GM19240 (cell line): ENCODE data around the gene RPS19.
"Not testable (repeated sequence)": the region's sequence is repeated elsewhere in the genome, so short reads cannot be mapped to it uniquely, and the experiment has no call there.

Experiments used
- DNase-seq: peaks from one replicate; pipeline ENCODE4 v3.0.0; 2011; ENCODE audit warnings: low spot score; ENCODE audit not compliant: insufficient read length

Gene RPS19

GRCh38 chr19:41860419-41861115, 512 bp downstream of the RPS19 start:
- no peak for DNase-seq

- DNase-seq, result no peak
These were observed 1.2 kb downstream of the RPS19 start for GRCh38 chr19:41861116-41861768.

- no peak for DNase-seq
These were observed 1.8 kb downstream of the RPS19 start for GRCh38 chr19:41861846-41862245.

GRCh38 chr19:41862445-41862986, 2.5 kb downstream of the RPS19 start:
- DNase-seq, result no peak

- no peak for DNase-seq
These were observed 3.3 kb downstream of the RPS19 start for GRCh38 chr19:41863209-41863931.

- DNase-seq, result no peak
These were observed 4.3 kb downstream of the RPS19 start for GRCh38 chr19:41864374-41864773.

DNA sequence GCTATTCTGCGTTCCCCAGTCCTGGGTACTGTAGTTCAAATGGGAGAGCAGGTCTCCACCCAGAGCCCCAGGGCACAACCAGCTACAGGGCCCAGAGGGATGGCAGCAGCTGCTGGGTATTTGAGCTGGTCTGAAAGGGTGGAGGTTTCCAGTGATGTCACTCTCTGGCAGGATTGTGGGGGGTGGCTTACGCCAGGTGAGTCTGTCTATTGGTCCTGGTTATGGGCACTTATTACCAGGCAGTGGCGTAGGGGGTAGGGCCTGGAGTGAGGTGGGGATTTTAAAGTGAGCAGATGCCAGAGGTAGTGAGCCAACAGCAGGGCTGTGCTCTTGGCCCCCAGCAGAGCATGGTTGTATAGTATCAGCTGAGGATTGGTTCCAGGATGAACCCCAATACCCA, 6.2 kb downstream of the RPS19 start:
- DNase-seq, result no peak

GRCh38 chr19:41868120-41868988, 8.3 kb downstream of the RPS19 start:
- no peak for DNase-seq

DNA sequence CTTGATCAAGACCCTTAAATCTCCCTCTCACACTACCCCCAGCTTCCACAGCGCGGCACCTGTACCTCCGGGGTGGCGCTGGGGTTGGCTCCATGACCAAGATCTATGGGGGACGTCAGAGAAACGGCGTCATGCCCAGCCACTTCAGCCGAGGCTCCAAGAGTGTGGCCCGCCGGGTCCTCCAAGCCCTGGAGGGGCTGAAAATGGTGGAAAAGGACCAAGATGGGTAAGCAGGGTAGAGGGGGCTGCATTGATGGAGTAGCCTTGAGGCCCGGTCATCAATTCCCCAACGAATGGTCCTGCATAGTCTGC, 8.9 kb downstream of the RPS19 start:
- DNase-seq, result no peak

- no peak for DNase-seq
These were observed 9.4 kb downstream of the RPS19 start for GRCh38 chr19:41869374-41869955.

DNA sequence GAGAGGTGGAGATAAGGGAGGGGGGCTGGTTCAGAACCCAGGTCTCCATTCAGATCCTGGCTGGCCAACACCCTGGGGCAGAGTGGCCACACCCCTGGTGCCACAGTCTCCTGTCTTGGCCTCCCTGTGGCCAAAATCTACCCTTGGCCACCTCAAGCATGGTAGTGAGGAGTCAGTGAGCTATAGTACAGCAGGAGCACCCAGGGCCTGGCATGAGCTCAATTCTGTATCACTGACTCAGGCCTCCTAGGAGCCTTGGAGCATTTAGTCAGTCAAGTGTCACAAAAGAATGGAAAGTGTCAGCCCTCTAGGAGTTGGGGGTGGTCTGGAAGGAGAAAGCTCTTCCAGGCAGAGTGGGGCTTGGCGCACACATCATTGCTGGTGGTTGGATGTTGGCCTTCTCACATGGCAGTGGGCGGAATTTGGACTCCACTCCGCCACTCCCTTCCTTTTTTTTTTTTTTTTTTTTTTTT, 10.4 kb downstream of the RPS19 start:
- no peak for DNase-seq

DNA sequence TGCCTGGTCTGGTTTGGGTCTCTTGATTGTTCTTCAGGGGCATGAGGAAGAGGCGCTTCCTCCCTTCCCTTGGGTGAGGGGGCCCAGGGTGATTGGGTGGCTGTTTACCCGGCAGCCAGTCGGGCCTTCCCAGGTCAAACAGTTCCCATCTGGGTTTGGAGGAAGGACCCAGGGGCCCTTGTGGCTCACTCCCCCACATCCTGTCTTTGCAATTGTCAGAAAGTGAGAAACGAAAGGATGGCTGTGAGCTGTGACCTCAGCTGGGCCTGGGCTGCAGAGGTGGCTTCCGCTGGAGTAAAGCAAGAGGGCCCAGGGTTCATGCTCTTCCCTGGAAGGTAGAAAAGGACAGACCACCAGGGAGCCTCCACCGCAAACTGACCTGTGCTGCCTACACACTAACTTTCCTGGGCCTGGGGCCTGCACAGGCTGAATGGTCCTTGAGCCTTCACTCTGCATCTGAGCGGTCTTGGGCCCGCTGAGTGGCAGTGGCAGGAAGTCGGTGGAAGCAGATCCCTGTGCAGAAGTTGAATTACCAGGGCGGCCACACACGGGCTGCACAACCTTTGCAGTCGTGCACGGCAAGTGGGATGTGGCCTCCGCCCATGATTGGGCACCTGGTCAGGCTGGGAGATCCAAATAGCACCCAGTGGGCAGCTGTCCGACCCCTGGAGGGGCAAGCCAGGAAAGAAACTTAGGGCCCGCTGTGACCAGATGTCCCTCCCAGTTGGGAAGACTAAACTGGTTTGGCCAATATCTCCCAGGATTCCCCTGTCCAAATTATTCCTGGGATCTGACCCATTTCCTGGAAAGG, 11.7 kb downstream of the RPS19 start:
- DNase-seq, result peak; percentile 63

GRCh38 chr19:41872384-41872774, 12.3 kb downstream of the RPS19 start:
- no peak for DNase-seq

DNA sequence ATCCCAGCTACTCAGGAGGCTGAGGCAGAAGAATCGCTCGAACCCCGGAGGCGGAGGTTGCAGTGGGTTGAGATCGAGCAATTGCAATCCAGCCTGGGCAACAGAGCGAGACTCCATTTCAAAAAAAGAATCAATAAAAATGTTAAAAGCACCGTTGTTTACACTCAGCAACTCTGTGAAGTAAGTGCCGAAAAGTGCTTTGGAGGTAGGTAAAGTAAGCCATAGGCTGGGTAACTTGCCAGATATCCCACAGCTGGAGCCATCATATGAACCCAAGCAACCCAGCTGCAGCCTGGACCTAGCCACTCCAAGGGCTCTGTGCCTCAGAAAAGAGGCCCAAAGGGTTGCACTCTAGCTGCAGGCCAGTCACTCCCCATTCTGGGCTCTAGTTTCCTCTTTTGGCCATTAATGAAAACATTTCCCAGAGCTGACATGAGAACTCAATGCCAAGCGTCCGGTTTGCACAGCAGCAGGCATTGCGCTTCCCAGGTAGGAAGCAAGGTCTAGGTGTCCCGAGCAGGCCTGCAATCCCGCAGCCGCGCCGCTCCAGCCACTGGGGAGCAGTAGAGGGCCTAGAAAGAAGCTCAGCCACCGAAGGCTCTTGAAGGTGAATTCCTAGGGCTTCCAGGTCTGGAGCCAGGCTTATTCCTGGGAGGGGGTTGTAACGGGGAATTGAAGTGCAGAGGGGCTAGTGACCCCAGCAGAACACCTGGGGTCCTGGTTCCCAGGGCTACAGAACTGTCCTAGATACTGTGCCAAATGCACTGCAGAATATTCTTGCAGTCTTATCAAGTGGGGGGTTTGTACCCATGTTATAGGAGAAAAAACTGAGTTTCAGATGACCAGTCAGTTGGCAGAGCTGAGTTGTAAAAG, 13.0 kb downstream of the RPS19 start:
- DNase-seq, result no peak

DNA sequence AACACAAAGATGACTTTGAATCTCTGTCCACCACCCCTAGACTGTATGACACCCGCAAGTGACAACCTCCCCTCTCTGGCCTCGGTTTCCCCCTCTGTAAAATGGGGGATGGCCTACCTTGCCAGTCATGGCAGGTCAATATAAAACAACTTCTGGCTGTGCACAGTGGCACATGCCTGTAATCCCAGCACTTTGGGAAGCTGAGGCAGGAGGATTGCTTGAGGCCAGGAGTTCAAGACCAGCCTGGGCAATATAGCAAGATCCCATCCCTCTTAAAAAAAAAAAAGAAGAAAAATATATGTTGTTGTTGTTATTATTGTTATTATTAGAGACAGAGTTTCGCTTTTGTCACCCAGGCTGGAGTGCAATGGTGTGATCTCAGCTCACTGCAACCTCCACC, 15.9 kb downstream of the RPS19 start:
- not testable (repeated sequence) for DNase-seq

DNA sequence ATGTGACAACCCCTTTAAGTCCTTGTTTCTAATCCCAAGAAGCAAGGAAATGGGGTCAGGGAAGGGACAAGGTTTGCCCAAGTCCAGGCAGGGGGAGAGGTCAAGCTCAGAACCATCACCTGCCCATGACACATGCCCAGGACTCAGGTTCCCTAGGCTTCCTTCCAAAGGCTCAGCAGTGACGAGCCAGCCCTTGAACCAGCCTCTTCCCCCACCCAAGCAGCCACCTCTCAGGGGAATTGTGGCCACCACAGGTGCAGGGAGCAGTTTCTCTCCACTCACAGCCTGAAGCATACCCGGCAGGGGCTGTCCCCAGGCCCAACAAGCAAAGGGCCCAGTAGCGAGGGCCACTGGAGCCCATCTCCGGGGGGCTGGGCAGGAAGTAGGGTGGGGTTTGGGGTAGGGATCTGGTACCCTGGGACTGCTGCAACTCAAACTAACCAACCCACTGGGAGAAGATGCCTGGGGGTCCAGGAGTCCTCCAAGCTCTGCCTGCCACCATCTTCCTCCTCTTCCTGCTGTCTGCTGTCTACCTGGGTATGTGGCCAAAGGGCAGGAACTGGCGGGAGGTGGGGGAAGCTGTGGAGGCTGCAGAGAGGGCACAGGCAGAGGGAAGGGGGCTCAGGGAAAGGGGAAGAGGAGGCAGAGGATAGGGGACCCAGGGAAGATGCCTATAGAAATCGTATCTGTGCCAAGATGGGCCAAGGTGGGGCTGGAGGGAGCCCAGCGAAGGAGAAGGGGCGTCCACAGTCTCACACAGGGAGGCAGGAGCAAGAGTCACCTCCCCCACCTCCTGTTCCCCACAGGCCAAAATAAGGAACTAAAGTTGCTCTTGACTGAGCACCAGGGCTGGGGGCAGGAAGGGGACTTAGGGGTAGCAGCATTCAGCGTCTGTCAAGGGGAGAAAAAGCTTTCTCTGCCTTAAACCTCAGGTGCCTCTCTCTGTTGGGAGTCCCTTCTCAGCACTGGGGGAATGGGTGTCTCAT, 17.1 kb downstream of the RPS19 start, which contains the start of gene CD79A:
Gene CD79A (plus strand): TSS at position 433 of the 986 bp plus-strand sequence. CDS start 26 bp downstream, at position 459.
- DNase-seq, result peak; percentile 59
